MCF 10A (cell line): ENCODE results near the gene TOR3A. TPM values are rescaled to one million over a fixed set of nuclear protein-coding genes. Genes with fewer than 3 reads are reported as not detected.
A peak's percentile ranks its signal among the peaks of the same experiment; 100 is the strongest.

Experiments
- BruUV-seq: library from RNA; stranded (reverse); fragments of 400-500 nt; replicated peaks from 2 replicates; lab custom pipeline; 2021; lab: Mats Ljungman, UMichigan
- CTCF ChIA-PET: fragments of 300-600 bp; sonication (Branson Sonifier 250); formaldehyde crosslinking; extraction: SDS; loops from one replicate; lab custom pipeline; 2021; ENCODE audit warnings: antibody characterized with exemption, inconsistent platforms; lab: Yijun Ruan, JAX
- POLR2A ChIA-PET: fragments of 300-600, 350-650 bp; sonication (Branson Sonifier 250); formaldehyde crosslinking; extraction: SDS; loops from one replicate; lab custom pipeline; 2020; ENCODE audit warnings: antibody characterized with exemption, inconsistent platforms; lab: Yijun Ruan, JAX
- DNase-seq: peaks from one replicate; pipeline ENCODE4 v3.0.0-alpha.2; 2018; ENCODE audit not compliant: unreplicated experiment
- H3K27ac Mint-ChIP-seq: one replicate; pipeline ENCODE4 v1.8.0; 2022; ENCODE audit warnings: mild to moderate bottlenecking, low read depth, mixed read lengths; ENCODE audit not compliant: unreplicated experiment
- H3K27me3 Mint-ChIP-seq: one replicate; pipeline ENCODE4 v1.8.0; 2022; ENCODE audit warnings: mixed read lengths; ENCODE audit not compliant: insufficient read depth, unreplicated experiment
- H3K36me3 Mint-ChIP-seq: one replicate; pipeline ENCODE4 v1.8.0; 2022; ENCODE audit warnings: mild to moderate bottlenecking, moderate library complexity, mixed read lengths; ENCODE audit not compliant: insufficient read depth, unreplicated experiment
- H3K4me1 Mint-ChIP-seq: one replicate; pipeline ENCODE4 v1.8.0; 2022; ENCODE audit warnings: mixed read lengths; ENCODE audit not compliant: insufficient read depth, unreplicated experiment
- H3K4me3 Mint-ChIP-seq: one replicate; pipeline ENCODE4 v1.8.0; 2022; ENCODE audit warnings: mild to moderate bottlenecking, moderate library complexity, mixed read lengths; ENCODE audit not compliant: unreplicated experiment
- H3K9me3 Mint-ChIP-seq: one replicate; pipeline ENCODE4 v1.8.0; 2022; ENCODE audit warnings: mixed read lengths; ENCODE audit not compliant: unreplicated experiment
- intact Hi-C: fragments of 100-400 bp; cut with micrococcal nuclease; formaldehyde crosslinking; loops from 2 replicates; pipeline ENCODE4 v1.14.1; 2022
- total RNA-seq: library from RNA; stranded (reverse); gene quantifications from 2 replicates; pipeline ENCODE4 v1.2.3, GENCODE V29; 2022
- TF ChIP-seq, protein P1 (sequence below): fragments of 200-600 bp; IDR thresholded peaks from one replicate; pipeline ENCODE4 v1.8.0; 2022; ENCODE audit warnings: antibody characterized with exemption, mild to moderate bottlenecking; ENCODE audit not compliant: unreplicated experiment

Gene TOR3A
- total RNA-seq, 1 experiment from 2014 or later = 31.3 TPM

DNA sequence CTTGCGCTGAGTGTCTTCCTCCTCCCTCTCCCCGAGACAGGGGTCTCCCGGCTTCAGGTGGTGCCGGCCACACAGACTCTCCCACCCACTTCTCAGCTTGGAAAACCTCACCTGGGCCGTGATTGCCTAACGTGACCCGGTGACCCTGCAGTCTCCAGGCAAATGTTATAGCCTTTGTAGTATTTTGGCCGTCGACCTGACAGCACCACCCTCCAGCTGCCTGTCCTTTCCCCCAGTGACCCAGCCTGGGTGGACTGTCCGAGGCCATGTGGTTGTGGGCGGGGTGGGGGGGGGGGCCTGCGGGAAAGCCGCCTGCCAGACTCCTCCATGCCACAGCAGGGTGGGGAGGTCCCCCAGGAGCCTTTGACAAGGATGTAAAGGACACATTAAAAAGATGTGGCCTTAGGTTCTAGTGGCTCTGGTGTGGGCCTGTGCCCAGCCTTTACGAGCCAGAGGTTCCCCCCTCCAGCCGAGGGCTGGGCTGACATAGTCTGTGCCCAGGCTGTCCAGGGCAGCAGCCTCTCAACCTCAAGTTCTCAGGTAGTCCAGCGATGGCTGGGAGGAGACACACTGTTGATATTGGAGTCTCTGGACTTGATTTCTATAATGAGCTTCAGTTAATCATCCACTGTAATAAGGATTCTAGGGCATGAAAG, 8.1 kb downstream of the TOR3A start:
- Mint-ChIP-seq H3K27ac (peak overlapping the region; percentile 69), H3K4me3 (no peak overlapping the region), H3K9me3 (no peaks in the 10 kb centered on the region), H3K27me3 (no peaks in the 10 kb centered on the region), H3K4me1 (peaks cover 26% of the 10 kb centered on the region), H3K36me3 (peaks cover 66% of the 10 kb centered on the region)
- TF ChIP-seq, protein P1, sequence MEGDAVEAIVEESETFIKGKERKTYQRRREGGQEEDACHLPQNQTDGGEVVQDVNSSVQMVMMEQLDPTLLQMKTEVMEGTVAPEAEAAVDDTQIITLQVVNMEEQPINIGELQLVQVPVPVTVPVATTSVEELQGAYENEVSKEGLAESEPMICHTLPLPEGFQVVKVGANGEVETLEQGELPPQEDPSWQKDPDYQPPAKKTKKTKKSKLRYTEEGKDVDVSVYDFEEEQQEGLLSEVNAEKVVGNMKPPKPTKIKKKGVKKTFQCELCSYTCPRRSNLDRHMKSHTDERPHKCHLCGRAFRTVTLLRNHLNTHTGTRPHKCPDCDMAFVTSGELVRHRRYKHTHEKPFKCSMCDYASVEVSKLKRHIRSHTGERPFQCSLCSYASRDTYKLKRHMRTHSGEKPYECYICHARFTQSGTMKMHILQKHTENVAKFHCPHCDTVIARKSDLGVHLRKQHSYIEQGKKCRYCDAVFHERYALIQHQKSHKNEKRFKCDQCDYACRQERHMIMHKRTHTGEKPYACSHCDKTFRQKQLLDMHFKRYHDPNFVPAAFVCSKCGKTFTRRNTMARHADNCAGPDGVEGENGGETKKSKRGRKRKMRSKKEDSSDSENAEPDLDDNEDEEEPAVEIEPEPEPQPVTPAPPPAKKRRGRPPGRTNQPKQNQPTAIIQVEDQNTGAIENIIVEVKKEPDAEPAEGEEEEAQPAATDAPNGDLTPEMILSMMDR = no peak
- BruUV-seq = no TSS peak
- ChIA-PET CTCF (interaction anchor here (0.6 to 11.0 kb wide), 4 partner anchors 9 to 716 kb away, joined by 3 to 86 read pairs (median 4); partner anchors contain the start of gene TOR3A), POLR2A (interaction anchor here (0.6 to 1.3 kb wide), 3 partner anchors 8 to 117 kb away, joined by 3 to 5 read pairs (median 4); partner anchors contain the start of gene TOR3A)
- no peak for DNase-seq
- intact Hi-C loops = no loop called here

DNA sequence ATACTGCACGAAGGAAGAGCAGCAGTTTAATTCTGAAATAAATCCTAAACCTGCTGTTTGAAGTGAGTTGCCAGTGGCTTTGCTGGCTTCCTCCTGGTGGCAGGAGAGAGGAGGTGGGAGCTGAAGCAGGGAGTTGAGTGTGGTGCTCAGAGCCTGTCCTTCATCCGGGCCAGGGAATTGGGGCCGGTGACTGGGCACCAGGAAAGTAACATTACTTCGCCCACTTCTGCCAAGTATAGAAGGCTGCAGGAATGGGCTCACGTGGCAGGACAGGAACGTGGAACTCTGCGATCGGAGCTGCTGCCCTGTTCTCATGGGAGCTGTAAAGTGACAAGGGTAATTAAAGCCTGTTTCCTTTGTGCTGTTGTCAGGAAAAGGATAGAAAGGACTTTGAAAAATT, 8.7 kb downstream of the TOR3A start:
- CTCF ChIA-PET = interaction anchor here (0.6 to 11.0 kb wide), 4 partner anchors 10 to 162 kb away, joined by 3 to 86 read pairs (median 3); partner anchors contain the start of gene TOR3A
- intact Hi-C loops = no loop called here
- no peaks in the 10 kb centered on the region for H3K9me3 Mint-ChIP-seq
- POLR2A ChIA-PET = interaction anchor here (0.6 to 1.3 kb wide), 4 partner anchors 9 to 117 kb away, joined by 3 to 5 read pairs (median 4); partner anchors contain the start of gene TOR3A
- peaks cover 71% of the 10 kb centered on the region for H3K36me3 Mint-ChIP-seq
- TF ChIP-seq, protein P1 = no peak
- H3K27ac Mint-ChIP-seq = peak overlapping the region; percentile 69
- no TSS peak for BruUV-seq
- no peaks in the 10 kb centered on the region for H3K27me3 Mint-ChIP-seq
- no peak for DNase-seq
- peaks cover 26% of the 10 kb centered on the region for H3K4me1 Mint-ChIP-seq
- H3K4me3 Mint-ChIP-seq = no peak overlapping the region

GRCh38 chr1:179090923-179091322, 9.1 kb downstream of the TOR3A start:
- no peaks in the 10 kb centered on the region for H3K9me3 Mint-ChIP-seq
- H3K27me3 Mint-ChIP-seq = no peaks in the 10 kb centered on the region
- peaks cover 26% of the 10 kb centered on the region for H3K4me1 Mint-ChIP-seq
- intact Hi-C loops = no loop called here
- no TSS peak for BruUV-seq
- TF ChIP-seq, protein P1 = no peak
- POLR2A ChIA-PET = interaction anchor here (0.6 to 1.4 kb wide), 6 partner anchors 9 to 116 kb away, joined by 3 to 5 read pairs (median 4); partner anchors contain the start of gene TOR3A
- DNase-seq = no peak
- no peak overlapping the region for H3K4me3 Mint-ChIP-seq
- CTCF ChIA-PET = interaction anchor here (0.6 to 11.0 kb wide), 4 partner anchors 10 to 161 kb away, joined by 3 to 86 read pairs (median 3); partner anchors contain the start of gene TOR3A
- peaks cover 75% of the 10 kb centered on the region for H3K36me3 Mint-ChIP-seq
- H3K27ac Mint-ChIP-seq = peak overlapping the region; percentile 69

GRCh38 chr1:179091691-179092165, 9.9 kb downstream of the TOR3A start:
- ChIA-PET CTCF (interaction anchor here (0.6 to 11.0 kb wide), 5 partner anchors 11 to 551 kb away, joined by 4 to 86 read pairs (median 5); partner anchors contain the start of genes RALGPS2 and TOR3A), POLR2A (interaction anchor here (0.6 to 1.9 kb wide), 7 partner anchors 9 to 141 kb away, joined by 3 to 7 read pairs (median 3); partner anchors contain the start of gene TOR3A)
- TF ChIP-seq, protein P1 = no peak
- peaks cover 26% of the 10 kb centered on the region for H3K4me1 Mint-ChIP-seq
- H3K36me3 Mint-ChIP-seq = peaks cover 76% of the 10 kb centered on the region
- peak overlapping the region; percentile 24 for H3K4me3 Mint-ChIP-seq
- peak; percentile 98 for DNase-seq
- BruUV-seq = no TSS peak
- H3K27ac Mint-ChIP-seq = peak overlapping the region; percentile 69
- intact Hi-C loops = no loop called here
- H3K9me3 Mint-ChIP-seq = no peaks in the 10 kb centered on the region
- no peaks in the 10 kb centered on the region for H3K27me3 Mint-ChIP-seq
